Activated T-cell treated with anti-CD3 and anti-CD28 coated beads for 24 hours (primary cell): ENCODE measurements around the gene GLCE.
"Not testable (repeated sequence)": the region's sequence is repeated elsewhere in the genome, so short reads cannot be mapped to it uniquely, and the experiment has no call there.

ENCODE experiments used
- DNase-seq: peaks from one replicate; pipeline ENCODE4 v3.0.0-alpha.2; 2020; ENCODE audit warnings: low read depth

Gene GLCE

DNA sequence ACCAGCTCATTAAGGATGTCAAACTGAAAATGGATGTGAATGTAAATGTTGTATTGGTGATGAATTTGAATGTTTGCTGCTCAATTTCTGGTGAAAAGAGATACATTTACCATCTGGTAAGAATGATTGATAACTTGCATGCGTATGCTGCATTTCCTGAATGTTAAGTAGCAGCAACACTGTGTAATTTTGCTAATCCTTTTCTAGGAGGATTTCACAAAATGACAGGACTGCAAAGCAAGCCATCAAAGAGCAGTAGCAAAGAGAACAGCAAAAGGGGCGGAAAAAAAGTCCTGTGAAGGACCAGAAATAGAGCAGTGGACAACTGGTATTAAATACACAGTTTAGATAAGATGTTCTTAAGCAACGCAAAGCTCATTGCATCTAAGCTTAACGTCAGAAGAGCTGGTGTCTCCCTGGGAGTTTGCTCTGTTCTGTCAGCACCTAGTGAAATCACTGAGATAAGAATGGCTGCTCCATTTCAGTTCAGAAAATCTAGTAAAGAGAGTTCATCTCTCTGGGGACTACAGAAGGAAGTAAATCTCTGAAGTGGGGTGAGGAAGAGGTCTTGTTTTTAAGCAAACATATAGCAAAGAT is 114.7 kb downstream of the GLCE start:
- no peak for DNase-seq

DNA sequence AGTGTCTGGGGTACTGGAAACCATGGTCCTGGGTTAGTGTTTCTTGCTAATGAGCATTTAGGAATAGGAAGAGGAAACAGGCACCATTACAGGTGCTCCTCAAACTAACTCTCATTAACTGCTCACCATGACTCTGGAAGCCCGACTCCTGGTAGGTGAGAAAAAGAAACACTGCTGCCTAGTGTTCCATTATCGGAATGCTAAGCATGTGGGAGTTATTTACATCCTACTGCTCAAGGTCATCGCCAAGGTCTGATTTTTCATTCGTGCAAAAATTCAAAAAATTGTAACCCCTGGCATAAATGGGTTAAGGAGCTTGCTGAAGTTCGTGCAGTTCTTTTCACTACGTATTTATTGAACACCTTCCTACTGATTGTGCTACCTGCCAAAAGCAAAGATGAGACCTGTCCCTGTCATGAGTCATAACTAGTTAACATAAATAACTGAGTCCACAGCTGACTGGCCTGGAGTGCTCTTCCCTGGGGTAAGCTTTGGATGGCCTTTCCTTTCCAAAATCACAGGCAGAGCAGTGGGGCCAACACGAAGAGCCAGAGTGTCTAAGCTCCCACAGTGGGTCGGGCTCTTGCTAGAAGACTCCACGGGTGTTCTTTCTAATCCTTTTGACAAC is 115.6 kb downstream of the GLCE start:
- DNase-seq = no peak

- no peak for DNase-seq
These were observed 116.9 kb downstream of the GLCE start for GRCh38 chr15:69277316-69277715.

- DNase-seq = no peak
These were observed 119.2 kb downstream of the GLCE start for GRCh38 chr15:69279636-69280035.

DNA sequence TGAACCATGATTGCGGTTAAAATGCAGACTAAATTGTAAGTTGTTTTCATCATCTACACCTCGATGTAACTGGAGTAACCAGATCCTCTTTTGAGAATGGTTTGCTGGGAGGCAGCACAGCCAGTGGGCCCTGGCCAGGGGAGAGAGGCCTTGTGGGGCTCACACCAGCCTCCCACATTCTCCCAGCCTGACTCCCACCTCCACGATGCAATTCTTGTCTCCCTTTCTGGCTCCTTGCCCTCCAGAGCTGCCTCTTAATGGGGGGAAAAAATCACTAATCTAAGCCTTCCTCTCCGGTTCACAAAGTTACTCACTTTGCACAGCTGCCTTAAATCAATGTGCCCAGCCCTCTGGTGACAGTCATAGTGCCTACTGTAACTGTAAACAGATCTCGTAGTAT is 120.3 kb downstream of the GLCE start:
- DNase-seq = no peak

DNA sequence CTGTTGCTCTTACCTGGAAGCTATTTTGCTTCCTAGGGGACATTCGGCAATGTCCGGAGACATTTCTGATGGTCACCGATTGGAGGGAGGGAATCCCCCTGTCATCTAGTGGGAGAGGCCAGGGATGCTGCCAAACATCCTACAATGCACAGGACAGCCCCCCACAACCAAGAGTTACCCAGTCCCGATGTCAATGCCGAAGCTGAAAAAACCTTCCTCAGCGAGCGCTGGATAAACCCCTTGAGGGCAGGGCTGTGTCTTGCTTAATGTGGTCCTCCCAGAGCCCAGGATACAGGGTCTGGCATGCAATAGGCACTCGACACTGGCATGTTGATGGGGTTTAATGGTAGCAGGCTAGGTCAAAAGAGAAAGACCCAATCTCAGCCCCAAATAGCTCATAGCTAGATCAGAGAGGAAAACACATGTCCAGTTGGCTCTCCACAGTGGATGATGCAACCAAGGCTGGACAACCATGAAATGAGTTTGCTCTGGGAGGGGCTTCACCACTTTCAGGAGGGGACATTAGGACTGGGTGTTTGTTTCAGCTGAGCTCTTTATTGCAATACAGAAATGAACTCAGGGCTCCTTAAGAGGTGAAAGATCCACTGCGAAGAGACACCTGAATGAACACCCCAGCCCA is 121.8 kb downstream of the GLCE start:
- no peak for DNase-seq

- DNase-seq = no peak
These were observed 125.4 kb downstream of the GLCE start for GRCh38 chr15:69285834-69286233.

- DNase-seq = no peak
These were observed 127.6 kb downstream of the GLCE start for GRCh38 chr15:69288011-69288410.

GRCh38 chr15:69288531-69289341 is 128.3 kb downstream of the GLCE start:
- DNase-seq = no peak

DNA sequence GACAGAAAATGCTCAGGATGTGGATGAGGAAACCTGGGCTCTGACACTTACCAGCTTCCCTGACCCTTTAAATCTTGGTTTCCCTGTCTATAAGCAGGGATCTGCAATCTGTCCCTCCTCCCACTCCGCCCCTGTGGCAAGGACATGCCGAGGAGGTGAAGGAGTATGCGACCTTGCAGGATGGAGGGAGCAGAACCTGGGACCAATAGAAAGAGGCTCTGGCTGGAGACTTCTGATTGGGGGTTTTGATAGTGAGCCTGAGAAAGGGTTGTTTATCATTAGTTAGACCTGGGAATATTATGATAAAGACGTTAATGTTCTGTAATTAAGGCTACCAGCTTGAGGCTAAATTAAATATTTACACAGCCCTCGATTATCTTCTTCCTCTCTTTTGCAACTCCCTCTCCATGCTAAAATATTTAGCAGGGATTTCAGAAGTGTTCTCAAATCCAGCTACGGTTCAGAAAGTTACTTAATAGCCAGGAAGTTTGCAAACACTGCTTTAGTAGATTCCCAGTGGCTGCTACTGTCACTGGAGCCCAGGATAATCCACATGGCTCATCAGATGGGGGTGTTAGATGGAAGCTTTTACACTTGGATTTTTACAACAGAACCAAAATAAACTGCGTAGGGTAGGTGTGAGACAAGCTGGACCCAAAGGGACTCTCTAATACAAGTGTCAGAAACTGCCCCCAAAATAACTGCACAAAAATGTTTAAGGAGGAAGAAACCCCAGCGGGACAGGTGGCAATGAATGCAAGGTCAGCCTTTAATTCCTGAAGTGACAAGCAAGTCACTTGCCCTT is 129.1 kb downstream of the GLCE start:
- DNase-seq = no peak

DNA sequence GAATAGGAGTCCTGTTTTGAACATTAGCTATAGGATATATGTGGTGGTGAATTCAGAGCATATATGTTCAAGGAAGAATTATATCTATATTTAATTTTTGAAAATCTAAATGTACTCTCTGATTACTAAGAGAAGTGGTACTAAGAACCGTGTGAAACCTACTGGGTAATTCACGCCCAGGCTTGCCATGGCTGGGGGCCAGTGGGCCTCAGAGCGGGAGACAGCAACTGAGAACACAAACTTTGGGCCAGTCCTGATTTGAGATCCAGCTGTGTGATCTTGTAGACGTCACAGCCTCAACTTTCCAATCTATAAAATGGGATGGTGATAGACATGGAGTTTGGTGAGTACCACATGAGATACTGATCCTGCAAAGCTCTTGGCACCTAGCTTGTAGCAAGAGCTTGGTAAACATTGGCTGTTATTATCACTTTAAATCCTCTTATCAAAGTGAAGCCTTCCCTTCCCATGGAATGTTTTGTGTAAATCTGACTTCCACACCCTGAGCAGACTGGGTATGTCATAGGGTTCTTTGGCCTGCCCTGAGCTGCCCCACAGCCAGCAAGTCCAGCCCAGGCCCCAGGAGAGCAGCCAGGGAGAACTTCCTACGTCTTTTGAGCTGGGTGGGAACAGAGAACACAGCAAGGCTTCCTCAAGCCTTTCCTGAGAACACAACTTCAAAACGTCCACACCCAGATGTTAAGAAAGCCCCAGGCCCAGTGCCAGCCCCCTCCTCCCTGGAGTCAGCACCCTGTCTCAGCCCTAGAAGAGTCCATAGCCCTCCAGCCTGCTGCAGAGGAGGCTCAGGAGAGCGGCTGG is 130.1 kb downstream of the GLCE start:
- no peak for DNase-seq

DNA sequence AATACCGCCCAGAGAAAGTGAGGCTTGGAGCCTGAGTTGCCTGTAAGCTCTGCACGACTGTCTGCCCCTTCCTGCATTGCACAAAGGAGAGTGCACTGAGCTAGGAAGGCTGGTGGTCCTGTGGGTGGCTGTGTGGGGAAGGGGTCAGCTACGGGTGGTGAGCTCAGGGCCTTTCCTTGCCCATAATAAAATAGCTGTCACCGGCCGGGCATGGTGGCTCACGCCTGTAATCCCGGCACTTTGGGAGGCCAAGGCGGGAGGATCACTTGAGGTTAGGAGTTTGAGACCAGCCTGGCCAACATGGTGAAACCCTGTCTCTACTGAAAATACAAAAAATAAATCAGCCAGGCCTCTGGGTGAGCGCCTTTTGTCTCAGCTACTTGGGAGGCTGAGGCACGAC is 131.2 kb downstream of the GLCE start:
- DNase-seq = not testable (repeated sequence)

GRCh38 chr15:69292826-69293420 is 132.5 kb downstream of the GLCE start:
- DNase-seq = no peak

DNA sequence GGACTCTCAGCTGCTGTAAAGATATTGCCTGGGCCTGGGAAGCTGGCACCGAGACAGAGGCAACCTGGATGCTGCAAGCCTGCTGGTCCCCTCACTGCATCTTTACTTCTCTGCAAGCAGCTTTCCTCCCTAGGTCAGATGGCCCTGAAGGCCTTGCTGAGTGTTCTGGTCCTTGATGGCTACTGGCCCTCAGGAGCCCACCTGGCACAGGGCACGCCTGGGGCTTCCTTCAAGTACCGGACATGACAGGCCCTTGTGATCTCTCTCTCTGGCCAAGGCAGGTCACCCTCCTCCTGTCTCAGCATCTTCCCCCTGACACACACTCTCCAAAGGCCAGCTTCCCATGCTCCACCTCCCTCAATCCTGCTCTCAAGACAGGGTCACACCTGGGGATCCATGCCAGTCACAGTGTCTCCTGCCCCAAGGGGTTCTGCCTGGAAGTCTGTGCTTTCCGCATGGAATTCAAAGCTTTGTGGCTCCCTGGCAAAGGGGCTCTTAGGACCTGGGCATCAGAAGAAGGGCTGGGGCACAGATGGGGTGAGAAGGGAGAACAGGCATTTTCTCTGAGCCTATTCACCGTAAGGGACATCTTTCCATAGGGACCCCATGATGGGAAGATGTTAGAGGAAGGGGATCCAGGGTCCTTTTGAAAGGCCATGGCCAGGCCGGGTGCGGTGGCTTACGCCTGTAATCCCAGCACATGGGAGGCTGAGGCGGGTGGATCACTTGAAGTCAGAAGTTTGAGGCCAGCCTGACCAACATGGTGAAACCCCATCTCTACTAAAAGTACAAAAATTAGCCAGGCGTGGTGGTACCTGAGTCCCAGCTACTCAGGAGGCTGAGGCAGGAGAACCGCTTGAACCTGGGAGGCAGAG is 133.5 kb downstream of the GLCE start:
- DNase-seq = no peak

- no peak for DNase-seq
These were observed 136.2 kb downstream of the GLCE start for GRCh38 chr15:69296606-69297005.

- DNase-seq = no peak
These were observed 137.4 kb downstream of the GLCE start for GRCh38 chr15:69297642-69298353.

DNA sequence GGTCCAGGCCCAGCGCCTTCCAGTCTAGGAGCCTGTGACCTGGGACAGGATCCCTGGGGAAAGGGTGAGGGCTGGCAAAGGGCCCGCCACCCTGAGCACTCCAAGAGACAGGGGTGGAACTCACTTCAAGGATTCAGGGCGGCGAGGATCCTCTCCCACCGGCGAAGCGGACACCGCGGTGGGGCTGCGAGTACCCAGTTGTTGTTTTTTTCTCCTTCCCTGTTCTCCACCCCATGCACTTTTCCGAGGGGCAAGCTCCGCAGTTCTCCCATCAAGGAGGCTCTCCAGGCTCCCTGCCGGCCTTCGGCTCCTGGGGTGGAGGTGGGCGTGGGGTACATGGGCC is 137.9 kb downstream of the GLCE start:
- no peak for DNase-seq

DNA sequence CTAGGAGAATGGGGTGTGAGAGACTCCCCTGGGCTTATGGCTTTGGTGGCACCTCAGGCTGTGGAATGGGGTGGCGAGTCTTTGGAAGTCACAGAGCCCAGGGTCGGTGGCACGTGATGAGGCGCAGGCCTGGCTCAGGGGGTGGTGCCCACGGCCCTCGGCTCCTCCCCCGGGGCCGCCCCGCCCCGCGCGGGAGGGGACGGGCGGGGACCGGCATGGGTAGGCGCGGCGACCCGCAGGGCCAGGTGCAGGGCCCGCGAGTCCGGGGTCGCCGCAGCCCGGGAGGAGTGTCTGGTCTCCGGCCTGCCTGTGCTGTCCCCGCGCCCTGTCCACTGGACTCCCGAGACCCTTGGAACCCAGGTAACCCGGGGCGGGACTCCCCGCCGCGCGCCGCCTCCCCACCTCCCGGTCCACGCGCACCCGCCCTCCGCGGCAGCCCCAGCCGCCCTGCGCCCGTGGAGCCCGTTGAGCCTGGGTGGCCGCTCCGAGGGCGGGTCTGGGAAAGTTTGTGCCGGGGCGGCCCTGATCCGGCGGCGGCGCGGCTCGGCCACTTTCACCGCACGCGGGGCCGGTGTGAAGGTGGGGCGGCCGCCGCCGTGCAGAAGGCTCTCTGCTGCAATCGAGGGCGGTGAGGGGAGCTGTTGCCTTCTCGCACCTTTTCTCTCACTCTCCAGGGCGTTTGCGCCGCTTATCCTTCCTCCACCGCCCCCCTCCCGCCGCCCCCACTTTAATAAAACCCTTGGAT is 138.4 kb downstream of the GLCE start, which contains the start of gene PAQR5:
PAQR5 (plus strand) TSS at position 216 of the 745 bp plus-strand sequence. CDS start 61,169 bp downstream, outside the sequence.
- DNase-seq = peak; percentile 9
